ENCODE measurements around the gene SPINT3.

SPINT3 gene

GRCh38 chr20:45506398-45506797 lies 9.0 kb downstream of the SPINT3 start:
- ATAC-seq = no peak
- no peak for TF ChIP-seq ESRRG (CRISPR knock-in tag; IDR thresholded peaks at IDR 0.05)

- TF ChIP-seq ZC3H10 (CRISPR knock-in tag; IDR thresholded peaks at IDR 0.05) = no peak
- TF ChIP-seq ISL1 (CRISPR knock-in tag; IDR thresholded peaks at IDR 0.05) = no peak
- TF ChIP-seq ZFP3 (CRISPR knock-in tag; IDR thresholded peaks at IDR 0.05) = no peak
- TF ChIP-seq TCF4 (CRISPR knock-in tag; IDR thresholded peaks at IDR 0.05; ENCODE audit: borderline replicate concordance) = no peak
- no peak for TF ChIP-seq ESRRG (CRISPR knock-in tag; IDR thresholded peaks at IDR 0.05)
- ATAC-seq = no peak
Observed at GRCh38 chr20:45503403-45503802, 12.0 kb downstream of the SPINT3 start.

- ATAC-seq = no peak
- TF ChIP-seq PATZ1 (CRISPR knock-in tag; IDR thresholded peaks at IDR 0.05; ENCODE audit: borderline replicate concordance) = no peak
- TF ChIP-seq ZFP30 (CRISPR knock-in tag; IDR thresholded peaks at IDR 0.05) = no peak
Observed at GRCh38 chr20:45502561-45502960, 12.9 kb downstream of the SPINT3 start.

- no peak for TF ChIP-seq ZFP3 (CRISPR knock-in tag; IDR thresholded peaks at IDR 0.05)
- TF ChIP-seq TSHZ2 (CRISPR knock-in tag; IDR thresholded peaks at IDR 0.05) = no peak
- no peak for TF ChIP-seq TCF4 (CRISPR knock-in tag; IDR thresholded peaks at IDR 0.05; ENCODE audit: borderline replicate concordance)
- no peak for TF ChIP-seq PPARA (CRISPR knock-in tag; IDR thresholded peaks at IDR 0.05; ENCODE audit: borderline replicate concordance)
- TF ChIP-seq CREB5 (CRISPR knock-in tag; IDR thresholded peaks at IDR 0.05; ENCODE audit: low read depth) = no peak
- no peak for TF ChIP-seq RARB (CRISPR knock-in tag; IDR thresholded peaks at IDR 0.05)
- TF ChIP-seq CSDC2 (CRISPR knock-in tag; IDR thresholded peaks at IDR 0.05) = no peak
- no peak for TF ChIP-seq SNAI2 (CRISPR knock-in tag; IDR thresholded peaks at IDR 0.05)
- TF ChIP-seq OSR1 (CRISPR knock-in tag; IDR thresholded peaks at IDR 0.05) = no peak
- no peak for TF ChIP-seq ESRRG (CRISPR knock-in tag; IDR thresholded peaks at IDR 0.05)
- TF ChIP-seq PATZ1 (CRISPR knock-in tag; IDR thresholded peaks at IDR 0.05; ENCODE audit: borderline replicate concordance) = no peak
- no peak for TF ChIP-seq ZFP30 (CRISPR knock-in tag; IDR thresholded peaks at IDR 0.05)
- no peak for TF ChIP-seq ARNTL (CRISPR knock-in tag; IDR thresholded peaks at IDR 0.05; ENCODE audit: borderline replicate concordance, low read depth)
- no peak for TF ChIP-seq ZNF70 (CRISPR knock-in tag; IDR thresholded peaks at IDR 0.05)
- TF ChIP-seq ISL1 (CRISPR knock-in tag; IDR thresholded peaks at IDR 0.05) = no peak
- no peak for TF ChIP-seq BACH2 (CRISPR knock-in tag; IDR thresholded peaks at IDR 0.05; ENCODE audit: borderline replicate concordance)
- TF ChIP-seq ZNF565 (CRISPR knock-in tag; conservative IDR thresholded peaks at IDR 0.05; ENCODE audit: low read depth) = no peak
- no peak for TF ChIP-seq ZC3H10 (CRISPR knock-in tag; IDR thresholded peaks at IDR 0.05)
- no peak for ATAC-seq
Observed at GRCh38 chr20:45501600-45501999, 13.8 kb downstream of the SPINT3 start.

- ATAC-seq = no peak
- TF ChIP-seq CREB5 (CRISPR knock-in tag; IDR thresholded peaks at IDR 0.05; ENCODE audit: low read depth) (no peak), PATZ1 (CRISPR knock-in tag; IDR thresholded peaks at IDR 0.05; ENCODE audit: borderline replicate concordance) (no peak)
Observed at GRCh38 chr20:45500022-45500421, 15.4 kb downstream of the SPINT3 start.

All from SK-N-SH treated with all-trans-retinoic acid at 6 μM for 48 hours (cell line).